Natural killer cell (primary cell): Measurements from ENCODE around the gene SYNC. TPM values are rescaled to one million over a fixed set of nuclear protein-coding genes. Genes with fewer than 3 reads are reported as not detected.
"Not testable (repeated sequence)": the region's sequence is repeated elsewhere in the genome, so short reads cannot be mapped to it uniquely, and the experiment has no call there.

Experiments
- ATAC-seq, 3 donors: fragments of 150-1000 bp in 2 of 3; fragments of 200-7000 bp in 1 of 3; cut with Tn5 transposase; 1 replicate in 1 of 3; 2 replicates in 2 of 3; pipeline ENCODE4 v1.10.0; 2021; ENCODE audit warnings: mild to moderate bottlenecking in 2 of 3, moderate library complexity in 2 of 3
- DNase-seq, 2 donors: peaks; one replicate each; pipeline versions ENCODE4 v3.0.0 to v3.0.0-alpha.2; 2013 to 2021; ENCODE audit warnings: mixed read lengths in 1 of 2
- H3K27ac ChIP-seq: one replicate; pipeline ENCODE4 v1.5.1; 2013; ENCODE audit warnings: mild to moderate bottlenecking, low read length
- H3K27me3 ChIP-seq: one replicate; pipeline ENCODE4 v1.6.1; 2013; ENCODE audit warnings: low read length; ENCODE audit not compliant: control insufficient read depth, insufficient read depth
- H3K36me3 ChIP-seq: one replicate; pipeline ENCODE4 v1.6.1; 2013; ENCODE audit warnings: low read length; ENCODE audit not compliant: control insufficient read depth, insufficient read depth
- H3K4me1 ChIP-seq: one replicate; pipeline ENCODE4 v1.6.1; 2013; ENCODE audit warnings: low read length; ENCODE audit not compliant: control insufficient read depth, insufficient read depth
- H3K4me3 ChIP-seq: one replicate; pipeline ENCODE4 v1.5.1; 2013; ENCODE audit warnings: low read length
- H3K9me3 ChIP-seq: one replicate; pipeline ENCODE4 v1.6.1; 2013; ENCODE audit warnings: low read length; ENCODE audit not compliant: control insufficient read depth, insufficient read depth
- H3K27ac Mint-ChIP-seq, 2 donors: one replicate each; pipeline ENCODE4 v1.8.0; 2022; ENCODE audit warnings: mild to moderate bottlenecking in 2 of 2, mixed read lengths in 2 of 2, moderate library complexity in 1 of 2
- H3K27me3 Mint-ChIP-seq, 2 donors: one replicate each; pipeline ENCODE4 v1.8.0; 2022; ENCODE audit warnings: low read depth in 2 of 2, mixed read lengths in 2 of 2
- H3K36me3 Mint-ChIP-seq: one replicate; pipeline ENCODE4 v1.8.0; 2022; ENCODE audit warnings: mixed read lengths
- H3K4me1 Mint-ChIP-seq, 2 donors: one replicate each; pipeline ENCODE4 v1.8.0; 2022; ENCODE audit warnings: mixed read lengths in 2 of 2
- H3K4me3 Mint-ChIP-seq: one replicate; pipeline ENCODE4 v1.8.0; 2022; ENCODE audit warnings: mild to moderate bottlenecking, moderate library complexity, mixed read lengths
- H3K9me3 Mint-ChIP-seq, 2 donors: one replicate each; pipeline ENCODE4 v1.8.0; 2022; ENCODE audit warnings: mixed read lengths in 2 of 2
- WGBS: methylation state at CpG from one replicate; pipeline ENCODE4 v1.1.7; 2013; ENCODE audit warnings: missing lambda C conversion rate; ENCODE audit not compliant: insufficient coverage; 5-methylcytosine and 5-hydroxymethylcytosine counted together
- intact Hi-C: fragments of 100-400 bp; cut with micrococcal nuclease; formaldehyde crosslinking; loops from one replicate; pipeline ENCODE4 v1.14.2; 2022
- total RNA-seq, 4 donors: library from RNA; stranded (reverse); fragments of 120-200 nt in 1 of 4; gene quantifications; one replicate each; pipeline versions ENCODE4 v1.2.3 to v1.2.4, GENCODE V29; 2013 to 2022
- TF ChIP-seq, protein P1 (sequence below): fragments of 200-600 bp; IDR thresholded peaks from one replicate; pipeline ENCODE4 v1.8.0; 2022; ENCODE audit warnings: antibody characterized with exemption

Gene SYNC
- total RNA-seq, 3 donors from 2014 or later (not counting 1 experiment from before 2014, with no cell fraction given) = not detected

GRCh38 chr1:32681999-32682398, 20.6 kb downstream of the SYNC start:
- Histone ChIP-seq H3K4me3 (no peak overlapping the region), H3K27ac (no peak overlapping the region), H3K9me3 (no peaks in the 10 kb centered on the region), H3K27me3 (no peaks in the 10 kb centered on the region), H3K36me3 (peaks cover 60% of the 10 kb centered on the region), H3K4me1 (no peaks in the 10 kb centered on the region)
- DNase-seq (no peak), ATAC-seq (no peak)
- Mint-ChIP-seq H3K9me3 (no peaks in the 10 kb centered on the region), H3K27me3 (no peaks in the 10 kb centered on the region), H3K4me3 (no peak overlapping the region), H3K4me1 (no peaks in the 10 kb centered on the region), H3K36me3 (peaks cover 16% of the 10 kb centered on the region), H3K27ac (no peak overlapping the region)
- TF ChIP-seq, protein P1, sequence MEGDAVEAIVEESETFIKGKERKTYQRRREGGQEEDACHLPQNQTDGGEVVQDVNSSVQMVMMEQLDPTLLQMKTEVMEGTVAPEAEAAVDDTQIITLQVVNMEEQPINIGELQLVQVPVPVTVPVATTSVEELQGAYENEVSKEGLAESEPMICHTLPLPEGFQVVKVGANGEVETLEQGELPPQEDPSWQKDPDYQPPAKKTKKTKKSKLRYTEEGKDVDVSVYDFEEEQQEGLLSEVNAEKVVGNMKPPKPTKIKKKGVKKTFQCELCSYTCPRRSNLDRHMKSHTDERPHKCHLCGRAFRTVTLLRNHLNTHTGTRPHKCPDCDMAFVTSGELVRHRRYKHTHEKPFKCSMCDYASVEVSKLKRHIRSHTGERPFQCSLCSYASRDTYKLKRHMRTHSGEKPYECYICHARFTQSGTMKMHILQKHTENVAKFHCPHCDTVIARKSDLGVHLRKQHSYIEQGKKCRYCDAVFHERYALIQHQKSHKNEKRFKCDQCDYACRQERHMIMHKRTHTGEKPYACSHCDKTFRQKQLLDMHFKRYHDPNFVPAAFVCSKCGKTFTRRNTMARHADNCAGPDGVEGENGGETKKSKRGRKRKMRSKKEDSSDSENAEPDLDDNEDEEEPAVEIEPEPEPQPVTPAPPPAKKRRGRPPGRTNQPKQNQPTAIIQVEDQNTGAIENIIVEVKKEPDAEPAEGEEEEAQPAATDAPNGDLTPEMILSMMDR = no peak
- intact Hi-C loops = no loop called here
- 100% methylated on average over 1 of the region's 3 CpGs for WGBS

DNA sequence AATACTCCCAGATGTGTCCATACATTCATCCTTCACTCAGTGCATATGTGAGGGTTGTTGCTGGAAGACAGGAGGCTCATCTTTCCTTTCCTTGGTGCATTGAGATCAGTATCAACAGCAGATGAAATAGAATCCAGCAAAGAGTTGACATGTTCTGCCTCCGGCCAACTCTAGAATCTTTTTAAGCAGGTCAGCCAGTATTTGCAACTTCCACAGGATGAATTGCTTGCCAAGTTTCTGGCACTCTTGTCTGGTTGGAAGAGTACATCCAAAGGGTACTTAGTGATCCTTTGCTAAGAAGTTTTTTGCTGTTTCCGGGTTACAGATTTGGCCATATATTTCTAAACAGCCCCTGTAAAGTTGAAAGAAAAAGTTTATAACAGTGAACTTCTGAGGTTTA, 21.1 kb downstream of the SYNC start:
- Histone ChIP-seq H3K4me3 (no peak overlapping the region), H3K9me3 (no peaks in the 10 kb centered on the region), H3K27ac (no peak overlapping the region), H3K4me1 (no peaks in the 10 kb centered on the region), H3K36me3 (peaks cover 62% of the 10 kb centered on the region), H3K27me3 (no peaks in the 10 kb centered on the region)
- Mint-ChIP-seq H3K4me3 (no peak overlapping the region), H3K27me3 (no peaks in the 10 kb centered on the region), H3K27ac (peak overlapping the region in 1 of 2 donors; percentile 14), H3K36me3 (peaks cover 16% of the 10 kb centered on the region), H3K9me3 (no peaks in the 10 kb centered on the region), H3K4me1 (no peaks in the 10 kb centered on the region)
- intact Hi-C loops = no loop called here
- TF ChIP-seq, protein P1 = no peak
- ATAC-seq (no peak), DNase-seq (no peak)
- WGBS = 97% methylated on average over 2 of the region's 2 CpGs

DNA sequence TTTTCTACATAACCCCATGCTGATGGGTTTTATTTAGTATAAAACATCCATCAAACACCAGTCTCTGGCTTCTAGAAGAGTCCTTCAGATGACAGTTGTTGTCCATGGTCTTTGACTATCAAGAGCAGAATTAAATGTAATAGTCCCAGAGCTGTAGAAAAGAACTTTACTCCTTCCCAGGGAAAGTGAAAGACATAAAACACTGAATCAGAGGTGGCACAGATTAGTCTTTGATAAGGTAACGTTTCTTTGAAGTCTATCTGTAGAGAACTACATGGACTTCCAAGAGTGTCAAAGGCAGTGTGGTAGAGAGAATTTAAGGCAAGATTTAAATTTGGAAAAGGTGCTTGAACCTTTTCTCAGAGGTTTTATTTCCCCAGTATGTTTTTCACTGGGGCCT, 21.9 kb downstream of the SYNC start:
- H3K4me1 Mint-ChIP-seq = no peaks in the 10 kb centered on the region
- Histone ChIP-seq H3K4me3 (no peak overlapping the region), H3K4me1 (no peaks in the 10 kb centered on the region), H3K27ac (no peak overlapping the region), H3K36me3 (peaks cover 64% of the 10 kb centered on the region), H3K27me3 (no peaks in the 10 kb centered on the region), H3K9me3 (no peaks in the 10 kb centered on the region)
- no peak overlapping the region for H3K4me3 Mint-ChIP-seq
- ATAC-seq = no peak
- WGBS = 82% methylated on average over 1 of the region's 1 CpG
- H3K27me3 Mint-ChIP-seq = no peaks in the 10 kb centered on the region
- H3K27ac Mint-ChIP-seq = peak overlapping the region; percentile 14 to 49
- peaks cover 16% of the 10 kb centered on the region for H3K36me3 Mint-ChIP-seq
- no peak for DNase-seq
- intact Hi-C loops = no loop called here
- H3K9me3 Mint-ChIP-seq = no peaks in the 10 kb centered on the region
- TF ChIP-seq, protein P1 = no peak

DNA sequence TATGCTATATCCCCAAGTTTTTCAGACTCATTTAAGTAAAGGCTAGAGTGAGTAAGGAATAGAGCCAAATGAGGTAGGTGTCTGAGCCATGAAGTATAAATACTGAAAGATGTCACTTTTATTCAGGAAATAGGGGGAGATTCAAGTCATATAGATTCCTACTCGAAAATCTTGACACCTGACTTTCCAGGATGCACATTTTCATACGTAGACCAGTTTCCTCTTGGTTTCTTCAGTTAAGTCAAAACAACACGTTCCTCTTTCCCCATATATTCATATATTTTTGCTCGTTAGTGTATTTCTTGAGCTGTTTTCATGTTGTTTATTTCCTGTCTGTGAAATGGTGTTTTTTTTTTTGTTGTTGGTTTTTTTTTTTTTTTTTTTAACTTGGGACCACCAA, 22.6 kb downstream of the SYNC start:
- WGBS = no CpG with 5 or more reads among the region's 4 CpGs
- H3K4me1 Mint-ChIP-seq, H3K27me3 ChIP-seq, ATAC-seq, DNase-seq, H3K9me3 Mint-ChIP-seq, H3K27me3 Mint-ChIP-seq, intact Hi-C loops, H3K4me1 ChIP-seq, H3K4me3 Mint-ChIP-seq, H3K4me3 ChIP-seq, H3K9me3 ChIP-seq, H3K27ac ChIP-seq: not testable (repeated sequence)
- Mint-ChIP-seq H3K36me3 (peaks cover 16% of the 10 kb centered on the region), H3K27ac (peak overlapping the region; percentile 14 to 49)
- peaks cover 65% of the 10 kb centered on the region for H3K36me3 ChIP-seq
